GM12801 (cell line): ENCODE results near the gene LENG9.

Experiments used
- CTCF ChIP-seq: IDR thresholded peaks from one replicate; pipeline ENCODE4 v1.5.1; 2011; ENCODE audit warnings: control low read depth; ENCODE audit not compliant: insufficient read length; ENCODE audit errors: extremely low read depth

LENG9 gene

GRCh38 chr19:54436031-54436523, 27.5 kb downstream of the LENG9 start:
- TF ChIP-seq CTCF: no peak

GRCh38 chr19:54435551-54436016, 28.0 kb downstream of the LENG9 start:
- no peak for TF ChIP-seq CTCF

- TF ChIP-seq CTCF: no peak
Observed at GRCh38 chr19:54434873-54435214, 28.7 kb downstream of the LENG9 start.

- no peak for TF ChIP-seq CTCF
Observed at GRCh38 chr19:54434112-54434872, 29.3 kb downstream of the LENG9 start.

GRCh38 chr19:54433697-54434096, 29.9 kb downstream of the LENG9 start:
- no peak for TF ChIP-seq CTCF

GRCh38 chr19:54432144-54432738, 31.3 kb downstream of the LENG9 start:
- no peak for TF ChIP-seq CTCF

- no peak for TF ChIP-seq CTCF
Observed at GRCh38 chr19:54431255-54431838, 32.2 kb downstream of the LENG9 start.
